LNCAP (cell line): Measurements from ENCODE around the gene SORBS1.

Experiments
- CTCF ChIP-seq: fragments of 450-650 bp; IDR thresholded peaks from 2 replicates; pipeline ENCODE4 v1.5.1; 2017; ENCODE audit warnings: mild to moderate bottlenecking

SORBS1 gene

GRCh38 chr10:95289003-95289920 is 271.9 kb downstream of the SORBS1 start:
- no peak for TF ChIP-seq CTCF

DNA sequence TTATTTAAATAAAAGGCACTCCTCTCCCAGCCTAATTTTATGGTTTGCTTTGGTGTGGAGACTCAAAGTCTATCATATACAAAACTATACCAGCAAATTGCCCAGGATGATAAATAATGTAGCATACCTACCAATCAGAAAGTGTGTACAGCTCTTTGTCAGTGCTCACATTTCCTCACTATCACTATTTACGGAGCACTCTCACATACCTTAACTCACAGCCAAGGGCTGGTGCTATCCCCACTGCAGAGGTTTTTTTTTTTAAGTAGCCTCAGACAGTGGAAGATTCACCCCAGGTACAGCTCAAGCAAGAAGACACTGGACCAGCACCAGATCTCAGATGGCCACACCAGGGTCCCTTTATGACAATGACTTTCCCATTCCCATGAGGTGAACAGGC is 272.9 kb downstream of the SORBS1 start:
- TF ChIP-seq CTCF = no peak

- TF ChIP-seq CTCF = no peak
Measured at GRCh38 chr10:95287281-95287680, 273.9 kb downstream of the SORBS1 start.

- TF ChIP-seq CTCF = no peak
Measured at GRCh38 chr10:95286707-95287106, 274.5 kb downstream of the SORBS1 start.

GRCh38 chr10:95285556-95285955 is 275.6 kb downstream of the SORBS1 start:
- no peak for TF ChIP-seq CTCF

- TF ChIP-seq CTCF = no peak
Measured at GRCh38 chr10:95284807-95285206, 276.4 kb downstream of the SORBS1 start.

GRCh38 chr10:95282107-95282506 is 279.1 kb downstream of the SORBS1 start:
- no peak for TF ChIP-seq CTCF
